ENCODE data around the gene SDK1.

GRCh38 chr7:4077980-4078379, 776.9 kb downstream of the SDK1 start:
- no peak for TF ChIP-seq CTCF (IDR thresholded peaks at IDR 0.05)
- no peak for TF ChIP-seq POLR2A (IDR thresholded peaks at IDR 0.05)
